ENCODE data around the gene BOLA3. TPM values are rescaled to one million over a fixed set of nuclear protein-coding genes. Genes with fewer than 3 reads are reported as not detected.
"Not testable (repeated sequence)": the region's sequence is repeated elsewhere in the genome, so short reads cannot be mapped to it uniquely, and the experiment has no call there.

Gene BOLA3
- polyA plus RNA-seq, 3 donors: 25.4 to 30.4 (median 27.5) TPM

DNA sequence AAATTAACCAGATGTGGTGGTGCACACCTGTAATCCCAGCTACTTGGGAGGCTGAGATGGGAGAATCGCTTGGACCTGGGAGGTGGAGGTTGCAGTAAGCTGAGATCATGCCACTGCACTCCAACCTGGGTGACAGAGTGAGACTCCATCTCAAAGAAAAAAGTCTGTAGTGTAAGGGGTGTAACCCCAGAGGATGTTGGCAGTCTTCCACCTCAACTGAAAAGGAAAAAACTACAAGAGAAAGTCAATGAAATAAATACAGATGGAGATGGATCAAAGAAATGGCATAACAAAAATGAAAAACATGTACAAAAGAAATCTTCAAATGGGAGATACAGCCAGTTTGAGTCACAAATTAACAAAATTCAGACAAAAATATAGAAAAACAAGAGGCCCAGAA lies 25.9 kb downstream of the BOLA3 start:
- DNase-seq (ENCODE audit: extremely low read depth in 1 of 11, low read depth in 9 of 11, low spot score in 4 of 11): not testable (repeated sequence)

DNA sequence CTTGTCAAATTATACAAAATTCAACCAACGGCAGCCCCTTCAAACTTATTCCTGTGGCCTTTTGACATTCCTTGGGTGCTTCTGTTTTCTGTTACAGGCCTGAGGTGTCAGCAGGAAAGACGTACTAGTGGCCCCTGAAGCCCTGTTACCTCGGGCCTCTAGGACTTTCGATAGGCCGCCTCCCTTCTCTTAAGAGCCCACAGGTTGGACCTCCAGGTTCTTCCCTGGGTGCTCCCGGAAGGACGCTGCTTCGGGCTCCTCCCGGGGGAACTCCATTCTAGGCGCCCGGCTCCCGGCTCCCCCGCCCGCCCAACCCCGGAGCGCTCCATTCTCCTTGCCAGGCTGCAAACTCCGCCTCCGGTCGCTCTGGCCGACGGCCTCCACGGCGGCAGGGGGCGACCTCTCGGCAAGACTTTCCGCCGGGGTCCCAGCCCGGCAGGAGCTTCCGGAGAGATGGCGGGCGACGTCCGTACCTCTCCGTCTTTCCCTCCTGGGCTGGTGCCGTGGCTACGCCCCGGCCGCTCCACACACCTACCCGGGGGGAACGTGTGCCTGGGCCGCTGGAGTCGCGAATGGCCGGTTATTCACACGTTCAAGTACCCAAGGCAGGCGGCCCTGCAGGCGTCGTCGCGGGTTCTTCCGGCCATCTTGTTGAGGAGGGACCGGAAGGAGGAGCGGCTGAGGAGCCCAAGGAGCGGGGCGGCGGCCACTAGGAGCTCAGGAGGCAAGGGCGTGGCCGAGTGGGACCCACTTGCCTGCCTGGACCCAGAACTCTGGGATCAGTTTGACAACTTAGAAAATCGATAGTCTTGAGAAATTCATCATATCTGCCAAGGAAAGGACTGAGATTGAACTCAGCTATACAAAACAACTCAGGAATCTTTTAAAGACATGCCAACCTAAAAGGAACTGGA lies 27.5 kb downstream of the BOLA3 start:
- peak; percentile 48 to 76 (median 64) for DNase-seq (ENCODE audit: extremely low read depth in 1 of 11, low read depth in 9 of 11, low spot score in 4 of 11)

GRCh38 chr2:74119339-74119738 lies 28.4 kb downstream of the BOLA3 start:
- no peak for DNase-seq (ENCODE audit: extremely low read depth in 1 of 11, low read depth in 9 of 11, low spot score in 4 of 11)

- no peak for DNase-seq (ENCODE audit: extremely low read depth in 1 of 11, low read depth in 9 of 11, low spot score in 4 of 11)
These were observed 36.3 kb downstream of the BOLA3 start for GRCh38 chr2:74111380-74111779.

GRCh38 chr2:74110537-74110936 lies 37.2 kb downstream of the BOLA3 start:
- no peak for DNase-seq (ENCODE audit: extremely low read depth in 1 of 11, low read depth in 9 of 11, low spot score in 4 of 11)

DNA sequence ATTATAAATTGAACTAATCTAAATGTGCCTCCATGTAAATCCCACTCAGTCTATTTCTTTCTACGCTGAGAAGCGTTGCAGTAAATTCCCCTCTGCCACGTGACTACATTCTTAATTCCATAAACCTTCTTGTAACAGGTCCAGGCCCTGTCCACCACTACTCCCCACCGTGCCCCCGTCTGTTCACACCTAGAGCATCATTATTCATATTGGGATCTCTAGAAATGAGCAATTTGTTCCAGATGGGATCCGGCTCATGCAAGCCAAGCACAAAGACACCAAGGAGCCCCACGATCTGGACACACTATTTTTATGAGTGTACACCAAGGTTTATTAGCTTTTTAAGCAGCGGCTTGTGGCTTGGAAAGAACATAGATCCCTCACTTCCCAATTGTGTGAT lies 38.2 kb downstream of the BOLA3 start:
- no peak for DNase-seq (ENCODE audit: extremely low read depth in 1 of 11, low read depth in 9 of 11, low spot score in 4 of 11)

DNA sequence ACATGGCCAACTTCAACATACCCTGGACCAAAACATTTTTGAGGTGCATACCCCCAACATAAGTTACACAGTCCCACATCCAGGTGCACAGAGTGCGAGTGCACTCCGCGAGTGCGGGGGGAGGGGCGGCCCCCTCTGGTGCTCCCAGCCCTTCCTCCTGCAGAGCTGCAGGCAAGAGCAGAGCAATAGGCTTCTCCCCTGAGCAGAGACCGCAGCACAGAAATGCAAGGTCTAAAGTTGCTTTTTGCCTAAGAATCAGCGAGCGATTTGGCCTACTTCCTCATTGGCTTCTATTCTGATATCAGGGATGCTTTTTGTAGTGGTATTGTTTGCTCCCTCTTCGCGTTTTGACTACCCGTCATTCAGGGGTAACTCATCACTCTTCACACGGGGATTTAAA lies 40.6 kb downstream of the BOLA3 start:
- no peak for DNase-seq (ENCODE audit: extremely low read depth in 1 of 11, low read depth in 9 of 11, low spot score in 4 of 11)

- no peak for DNase-seq (ENCODE audit: extremely low read depth in 1 of 11, low read depth in 9 of 11, low spot score in 4 of 11)
These were observed 42.3 kb downstream of the BOLA3 start for GRCh38 chr2:74105413-74105812.

- DNase-seq (ENCODE audit: extremely low read depth in 1 of 11, low read depth in 9 of 11, low spot score in 4 of 11): no peak
These were observed 42.9 kb downstream of the BOLA3 start for GRCh38 chr2:74104839-74105238.

- DNase-seq (ENCODE audit: extremely low read depth in 1 of 11, low read depth in 9 of 11, low spot score in 4 of 11): no peak
These were observed 43.9 kb downstream of the BOLA3 start for GRCh38 chr2:74103763-74104162.

- DNase-seq (ENCODE audit: extremely low read depth in 1 of 11, low read depth in 9 of 11, low spot score in 4 of 11): no peak
These were observed 45.2 kb downstream of the BOLA3 start for GRCh38 chr2:74102516-74102915.

GRCh38 chr2:74101574-74102300 lies 46.0 kb downstream of the BOLA3 start:
- no peak for DNase-seq (ENCODE audit: extremely low read depth in 1 of 11, low read depth in 9 of 11, low spot score in 4 of 11)

DNA sequence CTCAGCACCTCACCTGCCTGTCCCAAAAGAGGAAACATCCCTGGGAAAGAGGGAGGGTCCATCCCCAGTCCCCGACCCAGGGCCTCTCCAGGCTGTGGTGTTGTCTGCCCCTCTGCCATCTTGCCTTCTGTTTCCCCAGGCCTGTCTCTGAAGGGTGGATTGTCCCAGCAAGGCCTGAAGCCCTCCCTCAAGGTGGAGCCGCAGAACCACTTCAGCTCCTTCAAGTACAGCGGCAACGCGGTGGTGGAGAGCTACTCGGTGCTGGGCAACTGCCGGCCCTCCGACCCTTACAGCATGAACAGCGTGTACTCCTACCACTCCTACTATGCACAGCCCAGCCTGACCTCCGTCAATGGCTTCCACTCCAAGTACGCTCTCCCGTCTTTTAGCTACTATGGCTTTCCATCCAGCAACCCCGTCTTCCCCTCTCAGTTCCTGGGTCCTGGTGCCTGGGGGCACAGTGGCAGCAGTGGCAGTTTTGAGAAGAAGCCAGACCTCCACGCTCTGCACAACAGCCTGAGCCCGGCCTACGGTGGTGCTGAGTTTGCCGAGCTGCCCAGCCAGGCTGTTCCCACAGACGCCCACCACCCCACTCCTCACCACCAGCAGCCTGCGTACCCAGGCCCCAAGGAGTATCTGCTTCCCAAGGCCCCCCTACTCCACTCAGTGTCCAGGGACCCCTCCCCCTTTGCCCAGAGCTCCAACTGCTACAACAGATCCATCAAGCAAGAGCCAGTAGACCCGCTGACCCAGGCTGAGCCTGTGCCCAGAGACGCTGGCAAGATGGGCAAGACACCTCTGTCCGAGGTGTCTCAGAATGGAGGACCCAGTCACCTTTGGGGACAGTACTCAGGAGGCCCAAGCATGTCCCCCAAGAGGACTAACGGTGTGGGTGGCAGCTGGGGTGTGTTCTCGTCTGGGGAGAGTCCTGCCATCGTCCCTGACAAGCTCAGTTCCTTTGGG lies 47.2 kb downstream of the BOLA3 start:
- DNase-seq (ENCODE audit: extremely low read depth in 1 of 11, low read depth in 9 of 11, low spot score in 4 of 11): no peak

DNA sequence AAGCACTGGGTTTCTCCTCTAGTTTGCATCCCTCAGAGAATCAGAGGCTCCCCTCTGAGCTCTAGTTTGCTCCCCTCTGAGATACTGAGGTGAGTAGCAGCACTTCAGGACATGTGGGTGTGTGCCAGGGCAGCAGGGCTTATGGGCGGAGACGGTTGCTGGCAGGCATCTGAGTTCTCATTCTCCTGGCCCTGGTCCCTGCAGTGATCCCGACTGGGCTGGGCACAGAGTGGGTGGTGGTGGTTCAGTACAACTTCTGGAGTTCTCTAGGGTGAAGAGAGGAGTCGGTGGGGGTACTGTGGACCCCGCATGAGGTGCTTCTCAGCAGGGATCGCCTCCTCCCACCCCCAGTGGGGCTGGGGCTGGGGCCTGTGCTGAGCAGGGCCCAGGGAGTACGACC lies 47.9 kb downstream of the BOLA3 start:
- no peak for DNase-seq (ENCODE audit: extremely low read depth in 1 of 11, low read depth in 9 of 11, low spot score in 4 of 11)

- DNase-seq (ENCODE audit: extremely low read depth in 1 of 11, low read depth in 9 of 11, low spot score in 4 of 11): no peak
These were observed 48.4 kb downstream of the BOLA3 start for GRCh38 chr2:74099271-74099670.

DNA sequence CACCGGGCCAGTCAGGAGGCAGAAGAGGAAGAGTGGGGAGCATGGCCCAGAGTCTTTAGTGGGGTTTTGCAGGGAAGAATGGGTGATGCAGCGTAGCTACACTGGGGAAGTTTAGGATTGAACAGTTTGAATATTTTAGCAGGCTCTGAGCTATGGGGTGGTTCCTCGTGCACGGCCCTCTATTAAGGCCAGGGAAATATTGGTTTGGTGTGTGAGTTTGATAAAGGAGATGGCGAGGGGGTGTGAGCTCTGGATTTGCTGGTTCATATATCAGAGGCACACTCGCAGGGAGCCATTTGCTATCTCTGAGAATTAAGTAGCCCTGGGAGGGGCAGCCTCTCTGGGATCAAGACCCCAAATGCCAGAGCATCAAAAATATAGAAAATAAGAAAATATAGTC lies 50.1 kb downstream of the BOLA3 start:
- no peak for DNase-seq (ENCODE audit: extremely low read depth in 1 of 11, low read depth in 9 of 11, low spot score in 4 of 11)

DNA sequence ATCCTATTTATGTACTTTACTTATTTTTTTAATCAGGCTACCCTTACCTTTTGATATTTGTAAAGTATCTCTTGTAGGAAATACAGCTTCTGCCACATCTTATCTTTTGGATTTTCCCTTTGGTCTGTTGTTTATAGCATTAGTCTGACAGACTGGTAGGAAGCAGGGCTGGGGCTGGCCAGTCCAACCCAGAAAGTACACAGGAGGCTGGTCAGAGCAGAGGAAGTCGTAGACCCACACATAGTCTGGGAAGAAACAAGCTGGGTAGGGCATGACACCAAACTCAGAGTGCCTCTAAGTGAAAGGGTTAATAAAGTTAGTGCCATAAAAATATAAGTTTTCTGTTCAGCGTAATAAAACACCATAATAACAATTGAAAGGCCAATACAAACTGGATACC lies 51.7 kb downstream of the BOLA3 start:
- no peak for DNase-seq (ENCODE audit: extremely low read depth in 1 of 11, low read depth in 9 of 11, low spot score in 4 of 11)

DNA sequence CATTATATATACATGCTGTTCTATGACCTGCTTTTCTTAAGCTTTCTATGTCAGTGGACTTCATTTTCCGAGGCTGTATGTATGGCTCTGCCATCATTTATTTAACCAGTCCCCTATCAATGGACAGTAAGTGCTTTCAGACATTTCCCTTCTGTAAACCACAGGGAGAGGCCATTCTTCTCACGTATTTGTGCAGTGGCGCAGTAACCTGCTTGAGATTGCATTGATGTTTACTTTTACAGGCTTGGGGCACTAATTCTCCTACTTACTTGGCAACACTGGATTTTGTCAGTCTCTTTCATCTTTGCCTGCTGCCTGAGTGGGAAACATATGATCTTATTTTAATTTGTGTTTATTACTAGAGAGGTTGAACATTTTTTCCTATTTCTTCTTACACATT lies 52.1 kb downstream of the BOLA3 start:
- DNase-seq (ENCODE audit: extremely low read depth in 1 of 11, low read depth in 9 of 11, low spot score in 4 of 11): no peak

DNA sequence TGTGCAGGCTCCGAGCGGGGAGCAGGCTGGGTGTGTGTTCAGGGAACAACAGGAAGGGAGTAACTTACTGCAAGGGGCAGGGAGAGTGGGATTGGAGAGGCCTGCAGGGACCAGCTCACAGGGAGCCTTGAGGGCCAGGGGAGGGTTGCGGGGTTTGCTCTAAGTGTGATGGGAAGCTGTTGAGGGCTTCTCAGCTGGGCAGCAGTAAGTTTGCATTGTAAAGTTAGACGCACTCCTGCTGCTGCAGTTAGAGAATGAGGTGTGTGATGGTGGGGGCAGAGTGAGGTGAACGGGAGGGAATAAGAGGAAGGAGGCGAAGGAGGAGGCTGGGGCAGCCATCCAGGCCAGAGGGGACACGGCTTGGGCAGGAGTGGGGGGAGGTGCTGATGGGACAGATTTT lies 53.4 kb downstream of the BOLA3 start:
- no peak for DNase-seq (ENCODE audit: extremely low read depth in 1 of 11, low read depth in 9 of 11, low spot score in 4 of 11)
